Neural progenitor cell (in vitro differentiated cells): Measurements from ENCODE around the gene TC2N.

Experiments used
- EZH2 ChIP-seq: fragments of 200-600 bp; sonication (generic); IDR thresholded peaks from 2 replicates; pipeline ENCODE4 v1.6.1; 2017; ENCODE audit warnings: antibody characterized with exemption, mild to moderate bottlenecking, moderate library complexity
- TF ChIP-seq, protein P1 (sequence below): fragments of 200-600 bp; sonication (generic); IDR thresholded peaks from 2 replicates; pipeline ENCODE4 v1.5.1; 2017; ENCODE audit warnings: antibody characterized with exemption, mild to moderate bottlenecking

- TF ChIP-seq, protein P1, sequence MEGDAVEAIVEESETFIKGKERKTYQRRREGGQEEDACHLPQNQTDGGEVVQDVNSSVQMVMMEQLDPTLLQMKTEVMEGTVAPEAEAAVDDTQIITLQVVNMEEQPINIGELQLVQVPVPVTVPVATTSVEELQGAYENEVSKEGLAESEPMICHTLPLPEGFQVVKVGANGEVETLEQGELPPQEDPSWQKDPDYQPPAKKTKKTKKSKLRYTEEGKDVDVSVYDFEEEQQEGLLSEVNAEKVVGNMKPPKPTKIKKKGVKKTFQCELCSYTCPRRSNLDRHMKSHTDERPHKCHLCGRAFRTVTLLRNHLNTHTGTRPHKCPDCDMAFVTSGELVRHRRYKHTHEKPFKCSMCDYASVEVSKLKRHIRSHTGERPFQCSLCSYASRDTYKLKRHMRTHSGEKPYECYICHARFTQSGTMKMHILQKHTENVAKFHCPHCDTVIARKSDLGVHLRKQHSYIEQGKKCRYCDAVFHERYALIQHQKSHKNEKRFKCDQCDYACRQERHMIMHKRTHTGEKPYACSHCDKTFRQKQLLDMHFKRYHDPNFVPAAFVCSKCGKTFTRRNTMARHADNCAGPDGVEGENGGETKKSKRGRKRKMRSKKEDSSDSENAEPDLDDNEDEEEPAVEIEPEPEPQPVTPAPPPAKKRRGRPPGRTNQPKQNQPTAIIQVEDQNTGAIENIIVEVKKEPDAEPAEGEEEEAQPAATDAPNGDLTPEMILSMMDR, result no peak
- TF ChIP-seq EZH2, result no peak
Observed at GRCh38 chr14:91751719-91752118, 115.6 kb downstream of the TC2N start.
